SK-N-SH (cell line): ENCODE data around the gene ZNF107.

ENCODE experiments used
- CTCF ChIP-seq: fragments of 200-600 bp; sonication (generic); IDR thresholded peaks from 2 replicates; pipeline ENCODE4 v1.6.1; 2017; ENCODE audit warnings: antibody characterized with exemption, mild to moderate bottlenecking, moderate library complexity
- GABPA ChIP-seq: IDR thresholded peaks from 2 replicates; pipeline ENCODE4 v1.4.0; 2012; ENCODE audit warnings: low read depth, mild to moderate bottlenecking
- NFIC ChIP-seq: IDR thresholded peaks from 2 replicates; pipeline ENCODE4 v1.4.0; 2012; ENCODE audit warnings: borderline replicate concordance
- NRF1 ChIP-seq: IDR thresholded peaks from 2 replicates; pipeline ENCODE4 v1.6.1; 2012; ENCODE audit warnings: low read depth, mild to moderate bottlenecking, low read length
- RAD21 ChIP-seq: IDR thresholded peaks from 2 replicates; pipeline ENCODE4 v1.6.1; 2012; ENCODE audit warnings: mild to moderate bottlenecking, low read length
- TAF1 ChIP-seq: IDR thresholded peaks from 2 replicates; pipeline ENCODE4 v1.6.1; 2012; ENCODE audit warnings: low read depth, mild to moderate bottlenecking, low read length, moderate library complexity, borderline replicate concordance

- TF ChIP-seq RAD21 (no peak), CTCF (no peak), GABPA (no peak), TAF1 (no peak), NRF1 (no peak), NFIC (no peak)
These were observed 21.3 kb downstream of the ZNF107 start for GRCh38 chr7:64687249-64687648.
